ENCODE results near the gene CAPN1.
"Not testable (repeated sequence)": the region's sequence is repeated elsewhere in the genome, so short reads cannot be mapped to it uniquely, and the experiment has no call there.

Gene CAPN1

GRCh38 chr11:65218446-65218845, 36.7 kb downstream of the CAPN1 start:
- no peak for DNase-seq (ENCODE audit: low spot score)

- DNase-seq (ENCODE audit: low spot score): no peak
Observed at GRCh38 chr11:65219930-65220213, 38.1 kb downstream of the CAPN1 start.

GRCh38 chr11:65221026-65221425, 39.3 kb downstream of the CAPN1 start:
- no peak for DNase-seq (ENCODE audit: low spot score)

- DNase-seq (ENCODE audit: low spot score): no peak
Observed at GRCh38 chr11:65223011-65223410, 41.3 kb downstream of the CAPN1 start.

GRCh38 chr11:65224930-65225278, 43.2 kb downstream of the CAPN1 start:
- DNase-seq (ENCODE audit: low spot score): no peak

GRCh38 chr11:65225279-65226102, 43.8 kb downstream of the CAPN1 start:
- DNase-seq (ENCODE audit: low spot score): peak; percentile 44

GRCh38 chr11:65226103-65226442, 44.3 kb downstream of the CAPN1 start:
- DNase-seq (ENCODE audit: low spot score): no peak

- DNase-seq (ENCODE audit: low spot score): no peak
Observed at GRCh38 chr11:65227879-65228278, 46.2 kb downstream of the CAPN1 start.

- no peak for DNase-seq (ENCODE audit: low spot score)
Observed at GRCh38 chr11:65236194-65237059, 54.7 kb downstream of the CAPN1 start.

GRCh38 chr11:65238302-65238701, 56.6 kb downstream of the CAPN1 start:
- not testable (repeated sequence) for DNase-seq (ENCODE audit: low spot score)

- DNase-seq (ENCODE audit: low spot score): no peak
Observed at GRCh38 chr11:65241134-65241533, 59.4 kb downstream of the CAPN1 start.

GRCh38 chr11:65241692-65242091, 60.0 kb downstream of the CAPN1 start:
- DNase-seq (ENCODE audit: low spot score): no peak

- no peak for DNase-seq (ENCODE audit: low spot score)
Observed at GRCh38 chr11:65242389-65242788, 60.7 kb downstream of the CAPN1 start.

GRCh38 chr11:65243797-65244196, 62.1 kb downstream of the CAPN1 start:
- no peak for DNase-seq (ENCODE audit: low spot score)

- DNase-seq (ENCODE audit: low spot score): not testable (repeated sequence)
Observed at GRCh38 chr11:65245046-65245445, 63.3 kb downstream of the CAPN1 start.

GRCh38 chr11:65246506-65246905, 64.8 kb downstream of the CAPN1 start:
- no peak for DNase-seq (ENCODE audit: low spot score)

- DNase-seq (ENCODE audit: low spot score): not testable (repeated sequence)
Observed at GRCh38 chr11:65248184-65248710, 66.5 kb downstream of the CAPN1 start.

- no peak for DNase-seq (ENCODE audit: low spot score)
Observed at GRCh38 chr11:65251476-65251875, 69.7 kb downstream of the CAPN1 start.

- DNase-seq (ENCODE audit: low spot score): no peak
Observed at GRCh38 chr11:65254724-65255123, 73.0 kb downstream of the CAPN1 start.

GRCh38 chr11:65258988-65259387, 77.3 kb downstream of the CAPN1 start:
- DNase-seq (ENCODE audit: low spot score): no peak

- no peak for DNase-seq (ENCODE audit: low spot score)
Observed at GRCh38 chr11:65260302-65260701, 78.6 kb downstream of the CAPN1 start.

GRCh38 chr11:65260756-65261590, 79.2 kb downstream of the CAPN1 start:
- no peak for DNase-seq (ENCODE audit: low spot score)

All from hematopoietic multipotent progenitor cell treated with erythropoietin and hydrocortisone succinate and interleukin-3 and kit ligand, for 15 days (in vitro differentiated cells).